OCI-LY3 (cell line): ENCODE measurements around the gene ITGA3.
A peak's percentile ranks its signal among the peaks of the same experiment; 100 is the strongest.

Source experiments
- H2AFZ ChIP-seq: fragments of 200-600, 300-600 bp; shearing (Covaris generic); 2 replicates; pipeline ENCODE4 v1.6.0; 2014; ENCODE audit warnings: antibody characterized with exemption, low read depth, low read length
- H3K27ac ChIP-seq: fragments of 200-600, 300-600 bp; sonication (generic); 2 replicates; pipeline ENCODE4 v1.5.1; 2014; ENCODE audit warnings: mild to moderate bottlenecking, low read length, moderate library complexity, mixed read lengths
- H3K27me3 ChIP-seq: fragments of 200-600, 300-600 bp; sonication (generic); 2 replicates; pipeline ENCODE4 v1.6.1; 2014; ENCODE audit warnings: low read depth, low read length, mixed read lengths
- H3K36me3 ChIP-seq: fragments of 200-600, 300-600 bp; sonication (generic); replicated peaks from 2 replicates; pipeline ENCODE3; 2014; ENCODE audit warnings: low read depth, low read length, mixed read lengths
- H3K4me1 ChIP-seq: fragments of 300-600, 200-600 bp; sonication (generic); 2 replicates; pipeline ENCODE4 v1.6.1; 2014; ENCODE audit warnings: low read length, mixed read lengths
- H3K4me2 ChIP-seq: fragments of 200-600, 300-600 bp; sonication (generic); 2 replicates; pipeline ENCODE4 v1.6.1; 2014; ENCODE audit warnings: low read length, mixed read lengths
- H3K4me3 ChIP-seq: fragments of 300-600, 200-600 bp; sonication (generic); 2 replicates; pipeline ENCODE4 v1.5.1; 2014; ENCODE audit warnings: antibody characterized with exemption, mild to moderate bottlenecking, low read length, moderate library complexity
- H3K79me2 ChIP-seq: fragments of 300-600, 200-600 bp; shearing (Covaris generic); 2 replicates; pipeline ENCODE4 v1.6.1; 2014; ENCODE audit warnings: mild to moderate bottlenecking, low read length, mixed read lengths
- H3K9ac ChIP-seq: fragments of 300-600, 200-600 bp; shearing (Covaris generic); 2 replicates; pipeline ENCODE4 v1.6.0; 2014; ENCODE audit warnings: mild to moderate bottlenecking, low read length, moderate library complexity
- H3K9me3 ChIP-seq: fragments of 200-600, 300-600 bp; shearing (Covaris generic); 2 replicates; pipeline ENCODE4 v1.6.1; 2014; ENCODE audit warnings: low read length, mixed read lengths; ENCODE audit not compliant: insufficient read depth
- H4K20me1 ChIP-seq: fragments of 200-600, 300-600 bp; sonication (generic); 2 replicates; pipeline ENCODE4 v1.6.1; 2016; ENCODE audit warnings: low read length, mixed read lengths; ENCODE audit not compliant: insufficient read depth
- CTCF ChIP-seq: fragments of 200-600, 300-600 bp; sonication (generic); IDR thresholded peaks from 2 replicates; pipeline ENCODE4 v1.5.1; 2014; ENCODE audit warnings: antibody characterized with exemption, low read length, low read depth
- EZH2phosphoT487 ChIP-seq: fragments of 200-600 bp; shearing (Covaris generic); IDR thresholded peaks from 2 replicates; pipeline ENCODE4 v1.6.1; 2018; ENCODE audit warnings: antibody characterized with exemption, mixed run types, low read depth

The ITGA3 gene

GRCh38 chr17:50112694-50113093 lies 56.8 kb downstream of the ITGA3 start:
- Histone ChIP-seq H3K4me1 (0 out of 2 replicates have a peak, but pooled peaks cover 6% of the 10 kb centered on the region), H3K4me3 (no peak overlapping the region), H3K36me3 (no peaks in the 10 kb centered on the region), H2AFZ (no peak overlapping the region), H3K27me3 (no peaks in the 10 kb centered on the region), H4K20me1 (no peaks in the 10 kb centered on the region), H3K79me2 (no peaks in the 10 kb centered on the region), H3K9ac (no peak overlapping the region), H3K4me2 (no peak overlapping the region), H3K9me3 (no peaks in the 10 kb centered on the region), H3K27ac (no peak overlapping the region)
- TF ChIP-seq EZH2phosphoT487 (no peak), CTCF (no peak)

GRCh38 chr17:50113624-50114320 lies 57.9 kb downstream of the ITGA3 start:
- TF ChIP-seq CTCF = no peak
- no peak for TF ChIP-seq EZH2phosphoT487
- H3K36me3 ChIP-seq = no peaks in the 10 kb centered on the region
- 0 out of 2 replicates have a peak, but pooled peaks cover 6% of the 10 kb centered on the region for H3K4me1 ChIP-seq
- no peak overlapping the region for H3K9ac ChIP-seq
- H3K79me2 ChIP-seq = no peaks in the 10 kb centered on the region
- H3K27ac ChIP-seq = no peak overlapping the region
- H3K9me3 ChIP-seq = no peaks in the 10 kb centered on the region
- no peak overlapping the region for H3K4me2 ChIP-seq
- H4K20me1 ChIP-seq = no peaks in the 10 kb centered on the region
- no peaks in the 10 kb centered on the region for H3K27me3 ChIP-seq
- no peak overlapping the region for H2AFZ ChIP-seq
- H3K4me3 ChIP-seq = no peak overlapping the region

GRCh38 chr17:50114401-50114800 lies 58.5 kb downstream of the ITGA3 start:
- Histone ChIP-seq H3K9me3 (no peaks in the 10 kb centered on the region), H3K4me3 (no peak overlapping the region), H2AFZ (no peak overlapping the region), H3K27me3 (no peaks in the 10 kb centered on the region), H3K27ac (no peak overlapping the region), H3K36me3 (no peaks in the 10 kb centered on the region), H3K4me2 (no peak overlapping the region), H3K9ac (no peak overlapping the region), H4K20me1 (no peaks in the 10 kb centered on the region), H3K79me2 (no peaks in the 10 kb centered on the region), H3K4me1 (0 out of 2 replicates have a peak, but pooled peaks cover 6% of the 10 kb centered on the region)
- no peak for TF ChIP-seq CTCF
- no peak for TF ChIP-seq EZH2phosphoT487

GRCh38 chr17:50114849-50115357 lies 59.0 kb downstream of the ITGA3 start:
- Histone ChIP-seq H4K20me1 (no peaks in the 10 kb centered on the region), H3K27ac (no peak overlapping the region), H3K27me3 (peaks cover 3% of the 10 kb centered on the region), H2AFZ (no peak overlapping the region), H3K4me3 (no peak overlapping the region), H3K36me3 (no peaks in the 10 kb centered on the region), H3K4me1 (0 out of 2 replicates have a peak, but pooled peaks cover 6% of the 10 kb centered on the region), H3K4me2 (no peak overlapping the region), H3K79me2 (no peaks in the 10 kb centered on the region), H3K9ac (no peak overlapping the region), H3K9me3 (no peaks in the 10 kb centered on the region)
- TF ChIP-seq EZH2phosphoT487 (no peak), CTCF (peak; percentile 87)
